Neural crest cell (in vitro differentiated cells): ENCODE results near the gene WSCD1. TPM values are rescaled to one million over a fixed set of nuclear protein-coding genes. Genes with fewer than 3 reads are reported as not detected.

Experiments used
- DNase-seq: peaks from one replicate; pipeline ENCODE4 v3.0.0; 2021; ENCODE audit warnings: low read depth, mixed read lengths, low spot score
- H3K27ac Mint-ChIP-seq: one replicate; pipeline ENCODE4 v1.8.0; 2021; ENCODE audit warnings: mild to moderate bottlenecking, mixed read lengths; ENCODE audit not compliant: unreplicated experiment
- H3K27me3 Mint-ChIP-seq: 2 replicates; pipeline ENCODE4 v1.8.0; 2021; ENCODE audit warnings: low read depth, mild to moderate bottlenecking, mixed read lengths
- H3K36me3 Mint-ChIP-seq: 2 replicates; pipeline ENCODE4 v1.8.0; 2021; ENCODE audit warnings: low read depth, mild to moderate bottlenecking, mixed read lengths
- H3K4me1 Mint-ChIP-seq: 2 replicates; pipeline ENCODE4 v1.8.0; 2021; ENCODE audit warnings: mixed read lengths
- H3K4me3 Mint-ChIP-seq: one replicate; pipeline ENCODE4 v1.8.0; 2021; ENCODE audit warnings: mild to moderate bottlenecking, mixed read lengths
- H3K9me3 Mint-ChIP-seq: 2 replicates; pipeline ENCODE4 v1.8.0; 2021; ENCODE audit warnings: mixed read lengths
- total RNA-seq: library from RNA; stranded (reverse); gene quantifications from 2 replicates; pipeline ENCODE4 v1.2.1, GENCODE V29; 2021
- TF ChIP-seq, protein P1 (sequence below): fragments of 200-600 bp; sonication (generic); conservative IDR thresholded peaks from 2 replicates; pipeline ENCODE4 v1.5.0; 2021; ENCODE audit warnings: antibody characterized with exemption, mild to moderate bottlenecking

Gene WSCD1
- total RNA-seq, 1 donor from 2014 or later = 93.3 TPM

DNA sequence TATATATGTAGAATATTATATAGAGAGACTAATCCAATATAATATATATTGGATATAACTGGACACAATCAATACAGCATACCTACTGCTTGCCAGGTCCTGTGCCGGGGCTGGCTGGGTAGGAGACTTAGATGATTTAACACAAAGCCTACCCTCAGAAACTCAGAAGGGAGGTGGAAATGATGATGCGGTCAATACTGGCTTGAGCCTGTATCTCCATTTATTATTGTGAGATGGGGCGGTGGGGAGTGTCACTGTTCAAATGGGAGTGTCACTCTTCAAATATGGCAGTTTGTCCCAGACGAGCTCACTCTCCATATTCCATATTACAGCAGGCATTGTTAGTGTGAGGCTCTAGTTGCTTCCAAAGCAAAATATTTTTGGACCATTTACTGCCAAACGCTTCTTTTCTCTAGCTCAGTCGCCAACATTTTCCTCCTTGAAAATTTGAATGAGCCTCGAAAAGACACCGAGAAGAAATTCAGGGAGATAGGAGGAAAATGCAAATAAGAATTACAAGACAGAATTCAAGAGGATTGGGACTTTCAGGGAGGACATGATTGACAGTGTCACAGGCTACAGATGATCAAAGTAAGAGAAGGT is 70.7 kb downstream of the WSCD1 start:
- TF ChIP-seq, protein P1, sequence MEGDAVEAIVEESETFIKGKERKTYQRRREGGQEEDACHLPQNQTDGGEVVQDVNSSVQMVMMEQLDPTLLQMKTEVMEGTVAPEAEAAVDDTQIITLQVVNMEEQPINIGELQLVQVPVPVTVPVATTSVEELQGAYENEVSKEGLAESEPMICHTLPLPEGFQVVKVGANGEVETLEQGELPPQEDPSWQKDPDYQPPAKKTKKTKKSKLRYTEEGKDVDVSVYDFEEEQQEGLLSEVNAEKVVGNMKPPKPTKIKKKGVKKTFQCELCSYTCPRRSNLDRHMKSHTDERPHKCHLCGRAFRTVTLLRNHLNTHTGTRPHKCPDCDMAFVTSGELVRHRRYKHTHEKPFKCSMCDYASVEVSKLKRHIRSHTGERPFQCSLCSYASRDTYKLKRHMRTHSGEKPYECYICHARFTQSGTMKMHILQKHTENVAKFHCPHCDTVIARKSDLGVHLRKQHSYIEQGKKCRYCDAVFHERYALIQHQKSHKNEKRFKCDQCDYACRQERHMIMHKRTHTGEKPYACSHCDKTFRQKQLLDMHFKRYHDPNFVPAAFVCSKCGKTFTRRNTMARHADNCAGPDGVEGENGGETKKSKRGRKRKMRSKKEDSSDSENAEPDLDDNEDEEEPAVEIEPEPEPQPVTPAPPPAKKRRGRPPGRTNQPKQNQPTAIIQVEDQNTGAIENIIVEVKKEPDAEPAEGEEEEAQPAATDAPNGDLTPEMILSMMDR = no peak

DNA sequence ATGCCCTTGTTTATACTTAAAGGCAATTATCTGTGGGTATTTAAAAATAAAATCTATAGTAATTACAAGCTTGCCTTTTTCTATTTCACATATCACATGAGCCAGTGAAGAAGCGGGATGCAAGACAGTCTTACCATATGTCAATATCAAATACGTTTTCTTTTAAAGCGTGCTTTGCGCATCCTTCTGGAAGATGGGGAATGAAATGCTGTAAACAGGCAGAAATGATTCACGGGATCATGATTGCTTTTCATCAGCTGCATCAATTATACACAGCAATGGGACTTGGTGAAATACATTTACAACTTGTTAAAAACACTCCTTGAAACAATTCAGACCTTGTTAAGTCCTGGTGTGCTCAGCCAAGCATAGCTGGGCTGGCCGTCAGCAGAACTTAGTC is 72.5 kb downstream of the WSCD1 start:
- TF ChIP-seq, protein P1 = no peak
- Mint-ChIP-seq H3K9me3 (peaks cover 3% of the 10 kb centered on the region), H3K36me3 (no peaks in the 10 kb centered on the region), H3K27ac (no peak overlapping the region), H3K4me3 (no peak overlapping the region), H3K4me1 (peaks cover 14% of the 10 kb centered on the region), H3K27me3 (no peaks in the 10 kb centered on the region)
- DNase-seq = no peak

More for the DNA sequence above, 70.7 kb downstream of the WSCD1 start:
- H3K27me3 Mint-ChIP-seq = no peaks in the 10 kb centered on the region
- H3K9me3 Mint-ChIP-seq = peaks cover 3% of the 10 kb centered on the region
- no peaks in the 10 kb centered on the region for H3K36me3 Mint-ChIP-seq
- H3K4me1 Mint-ChIP-seq = peaks cover 14% of the 10 kb centered on the region
- H3K27ac Mint-ChIP-seq = no peak overlapping the region
- H3K4me3 Mint-ChIP-seq = no peak overlapping the region
- no peak for DNase-seq

DNA sequence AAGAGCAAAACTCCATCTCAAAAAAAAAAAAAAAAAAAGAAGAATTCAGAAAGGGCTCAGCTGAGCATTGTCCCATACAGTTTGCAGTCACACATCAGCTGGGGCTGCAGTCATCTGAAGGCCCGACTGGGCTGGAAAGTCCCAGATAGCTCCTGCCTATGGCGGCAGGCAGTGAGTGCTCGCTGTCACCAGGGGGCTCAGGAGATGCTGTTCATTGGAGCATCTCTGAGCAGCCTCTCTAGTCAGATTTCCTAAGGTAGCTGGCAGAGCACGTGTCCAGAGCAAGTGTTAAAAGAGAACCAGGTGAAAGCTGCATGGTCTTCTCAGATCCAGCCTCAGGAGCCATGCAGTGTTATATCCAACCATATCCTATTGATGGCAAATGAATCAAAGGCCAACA is 75.8 kb downstream of the WSCD1 start:
- no peak for DNase-seq
- H3K27me3 Mint-ChIP-seq = peaks cover 8% of the 10 kb centered on the region
- H3K36me3 Mint-ChIP-seq = peaks cover 4% of the 10 kb centered on the region
- TF ChIP-seq, protein P1 = no peak
- no peak overlapping the region for H3K4me3 Mint-ChIP-seq
- no peak overlapping the region for H3K27ac Mint-ChIP-seq
- no peaks in the 10 kb centered on the region for H3K4me1 Mint-ChIP-seq
- peaks cover 18% of the 10 kb centered on the region for H3K9me3 Mint-ChIP-seq

DNA sequence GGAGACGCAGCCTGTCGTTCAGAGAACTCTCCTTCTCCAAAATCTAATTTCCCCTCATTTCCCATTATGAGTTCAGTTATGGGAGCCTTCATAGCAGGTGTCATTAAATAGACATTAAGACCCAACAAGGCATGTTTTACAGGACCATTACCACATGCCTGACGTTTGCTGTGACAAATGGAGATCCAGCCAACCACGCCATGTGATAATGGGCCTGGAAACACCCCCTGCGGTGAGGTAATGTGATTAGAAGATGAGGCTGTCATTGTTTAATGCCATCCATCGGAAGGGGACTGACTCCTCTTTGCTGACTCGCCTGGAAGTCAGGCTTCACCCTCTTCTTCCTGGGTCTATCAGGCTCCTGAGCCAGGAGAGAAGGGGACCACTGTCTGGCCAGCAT is 76.9 kb downstream of the WSCD1 start:
- Mint-ChIP-seq H3K27me3 (peaks cover 8% of the 10 kb centered on the region), H3K4me1 (no peaks in the 10 kb centered on the region), H3K4me3 (no peak overlapping the region), H3K36me3 (peaks cover 4% of the 10 kb centered on the region), H3K27ac (no peak overlapping the region), H3K9me3 (peaks cover 18% of the 10 kb centered on the region)
- DNase-seq = no peak
- TF ChIP-seq, protein P1 = no peak

DNA sequence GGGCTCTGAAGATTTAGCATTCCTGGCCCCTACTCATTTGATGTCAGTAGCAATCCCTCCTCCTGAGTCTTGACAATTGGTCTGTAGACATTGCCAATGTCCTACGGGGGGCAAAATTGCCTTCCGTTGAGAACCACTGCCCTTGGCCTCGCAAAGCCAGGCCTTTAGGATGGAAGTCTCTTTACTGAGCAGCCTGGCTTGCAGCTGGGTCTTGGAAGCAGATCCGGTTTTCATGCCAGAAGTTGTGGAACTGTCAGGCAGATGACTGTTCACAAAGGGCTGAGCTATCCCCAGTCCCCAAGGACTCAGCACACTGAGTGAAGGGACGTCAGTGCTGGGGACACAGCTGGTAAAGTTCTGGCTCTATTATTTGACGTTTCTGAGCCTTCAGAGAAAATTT is 83.2 kb downstream of the WSCD1 start:
- Mint-ChIP-seq H3K9me3 (peaks cover 14% of the 10 kb centered on the region), H3K4me1 (peaks cover 3% of the 10 kb centered on the region), H3K36me3 (peaks cover 4% of the 10 kb centered on the region), H3K4me3 (no peak overlapping the region), H3K27me3 (peaks cover 12% of the 10 kb centered on the region), H3K27ac (peak overlapping the region; percentile 62)
- no peak for DNase-seq
- TF ChIP-seq, protein P1 = no peak
